Loucy (cell line): ENCODE results near the gene CSAD.

Experiments used
- CTCF ChIP-seq: fragments of 200-600 bp; sonication (generic); conservative IDR thresholded peaks from 2 replicates; pipeline ENCODE4 v1.5.1; 2014; ENCODE audit warnings: mild to moderate bottlenecking, antibody characterized with exemption, low read length
- EZH2phosphoT487 ChIP-seq: fragments of 200-600 bp; IDR thresholded peaks from 2 replicates; pipeline ENCODE4 v1.6.1; 2018; ENCODE audit warnings: antibody characterized with exemption, mild to moderate bottlenecking, moderate library complexity, borderline replicate concordance

- TF ChIP-seq CTCF (no peak), EZH2phosphoT487 (no peak)
Observed at GRCh38 chr12:53169644-53170043, 11.1 kb downstream of the CSAD start.
